Left ventricle myocardium inferior (tissue), 1 donor: ENCODE measurements around the gene ARHGAP26. TPM values are rescaled to one million over a fixed set of nuclear protein-coding genes. Genes with fewer than 3 reads are reported as not detected.
A peak's percentile ranks its signal among the peaks of the same experiment; 100 is the strongest.

Experiments
- DNase-seq: peaks from one replicate; pipeline ENCODE4 v3.0.0-alpha.2; 2020
- H3K27ac ChIP-seq: fragments of 200-600 bp; replicated peaks from 2 replicates; pipeline ENCODE4 v1.8.0; 2021
- H3K27me3 ChIP-seq: fragments of 200-600 bp; 2 replicates; pipeline ENCODE4 v1.8.0; 2021; ENCODE audit warnings: low read depth
- H3K36me3 ChIP-seq: fragments of 200-600 bp; 2 replicates; pipeline ENCODE4 v1.8.0; 2021
- H3K4me1 ChIP-seq: fragments of 200-600 bp; 2 replicates; pipeline ENCODE4 v1.8.0; 2021
- H3K4me3 ChIP-seq: fragments of 200-600 bp; 2 replicates; pipeline ENCODE4 v1.8.0; 2021; ENCODE audit warnings: mild to moderate bottlenecking, moderate library complexity
- H3K9me3 ChIP-seq: fragments of 200-600 bp; replicated peaks from 2 replicates; pipeline ENCODE4 v1.8.0; 2021
- CTCF ChIP-seq: fragments of 200-600 bp; IDR thresholded peaks from 2 replicates; pipeline ENCODE4 v1.8.0; 2021; ENCODE audit warnings: antibody characterized with exemption, mild to moderate bottlenecking, borderline replicate concordance
- intact Hi-C: fragments of 100-400 bp; cut with micrococcal nuclease; formaldehyde crosslinking; loops from one replicate; pipeline ENCODE4 v1.11.0; 2022
- total RNA-seq: library from RNA; stranded (reverse); fragmentation: NEBNext Ultra II Directional; extraction: Animal tissue kit (Norgen Biotek cat#: 25700); gene quantifications from one replicate; pipeline ENCODE4 v1.2.1, GENCODE V29; 2021
- donor health status: DM: no; HTN: yes; CAD: no; lungs with severe emphysema.

ARHGAP26 gene
- total RNA-seq, 1 donor from 2014 or later = 35.7 TPM

DNA sequence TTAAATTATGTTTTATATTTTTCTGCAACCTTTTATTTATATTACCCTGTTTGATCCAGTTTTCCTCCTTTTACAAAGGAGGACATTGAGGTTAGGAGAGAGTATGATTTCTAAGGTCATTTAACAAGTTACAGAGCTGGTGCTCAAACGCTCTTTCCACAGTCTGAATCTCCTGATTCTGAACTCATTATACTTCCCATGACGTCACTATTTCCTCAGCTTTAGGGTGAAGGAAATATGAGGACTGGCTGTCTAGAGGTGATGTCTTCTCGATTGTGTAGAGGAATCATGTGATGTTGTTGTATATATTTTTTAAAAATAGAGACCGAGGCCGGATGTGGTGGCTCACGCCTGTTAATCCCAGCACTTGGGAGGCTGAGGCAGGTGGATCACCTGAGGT lies 140.0 kb downstream of the ARHGAP26 start:
- Histone ChIP-seq H3K9me3 (no peaks in the 10 kb centered on the region), H3K36me3 (peaks cover 86% of the 10 kb centered on the region), H3K4me1 (peaks cover 16% of the 10 kb centered on the region), H3K27me3 (no peaks in the 10 kb centered on the region), H3K4me3 (no peak overlapping the region), H3K27ac (peak overlapping the region; percentile 63)
- TF ChIP-seq CTCF = no peak
- intact Hi-C loops = no loop called here
- no peak for DNase-seq

- Histone ChIP-seq H3K36me3 (peaks cover 76% of the 10 kb centered on the region), H3K27ac (no peak overlapping the region)
- no peak for DNase-seq
Measured at GRCh38 chr5:142911170-142911569, 141.0 kb downstream of the ARHGAP26 start.

GRCh38 chr5:142911775-142912174 lies 141.6 kb downstream of the ARHGAP26 start:
- intact Hi-C loops = no loop called here
- peaks cover 70% of the 10 kb centered on the region for H3K36me3 ChIP-seq

More at GRCh38 chr5:142911170-142911569, 141.0 kb downstream of the ARHGAP26 start:
- Histone ChIP-seq H3K27me3 (no peaks in the 10 kb centered on the region), H3K4me3 (no peak overlapping the region), H3K4me1 (peaks cover 20% of the 10 kb centered on the region), H3K9me3 (no peaks in the 10 kb centered on the region)
- intact Hi-C loops = no loop called here
- TF ChIP-seq CTCF = no peak

GRCh38 chr5:142913728-142914338 lies 143.7 kb downstream of the ARHGAP26 start:
- DNase-seq = no peak
- peaks cover 15% of the 10 kb centered on the region for H3K4me1 ChIP-seq
- H3K9me3 ChIP-seq = no peaks in the 10 kb centered on the region
- H3K27me3 ChIP-seq = no peaks in the 10 kb centered on the region
- H3K36me3 ChIP-seq = peaks cover 54% of the 10 kb centered on the region
- no peak overlapping the region for H3K4me3 ChIP-seq
- TF ChIP-seq CTCF = peak; percentile 11
- H3K27ac ChIP-seq = no peak overlapping the region
- intact Hi-C loops = no loop called here

More at GRCh38 chr5:142911775-142912174, 141.6 kb downstream of the ARHGAP26 start:
- Histone ChIP-seq H3K9me3 (no peaks in the 10 kb centered on the region), H3K27me3 (no peaks in the 10 kb centered on the region), H3K4me1 (peaks cover 14% of the 10 kb centered on the region), H3K4me3 (no peak overlapping the region), H3K27ac (no peak overlapping the region)
- TF ChIP-seq CTCF = no peak
- no peak for DNase-seq

GRCh38 chr5:142915038-142915437 lies 144.9 kb downstream of the ARHGAP26 start:
- TF ChIP-seq CTCF = no peak
- peaks cover 62% of the 10 kb centered on the region for H3K36me3 ChIP-seq
- intact Hi-C loops = no loop called here
- H3K27me3 ChIP-seq = no peaks in the 10 kb centered on the region
- no peak overlapping the region for H3K4me3 ChIP-seq
- DNase-seq = no peak
- H3K9me3 ChIP-seq = no peaks in the 10 kb centered on the region
- H3K27ac ChIP-seq = no peak overlapping the region
- peaks cover 15% of the 10 kb centered on the region for H3K4me1 ChIP-seq
